Endothelial cell (in vitro differentiated cells): ENCODE data around the gene EPHB1. TPM values are rescaled to one million over a fixed set of nuclear protein-coding genes. Genes with fewer than 3 reads are reported as not detected.

Source experiments
- DNase-seq: peaks from one replicate; pipeline ENCODE4 v3.0.0; 2021; ENCODE audit warnings: low spot score
- H3K27ac Mint-ChIP-seq: one replicate; pipeline ENCODE4 v1.8.0; 2021; ENCODE audit warnings: mixed read lengths, inconsistent platforms; ENCODE audit not compliant: unreplicated experiment
- H3K27me3 Mint-ChIP-seq: one replicate; pipeline ENCODE4 v1.8.0; 2021; ENCODE audit warnings: mild to moderate bottlenecking, moderate library complexity, mixed read lengths, inconsistent platforms; ENCODE audit not compliant: unreplicated experiment
- H3K36me3 Mint-ChIP-seq: one replicate; pipeline ENCODE4 v1.8.0; 2021; ENCODE audit warnings: mild to moderate bottlenecking, low read depth, mixed read lengths, inconsistent platforms; ENCODE audit not compliant: unreplicated experiment
- H3K4me1 Mint-ChIP-seq: one replicate; pipeline ENCODE4 v1.8.0; 2021; ENCODE audit warnings: mild to moderate bottlenecking, mixed read lengths, inconsistent platforms; ENCODE audit not compliant: unreplicated experiment
- H3K4me3 Mint-ChIP-seq: one replicate; pipeline ENCODE4 v1.8.0; 2021; ENCODE audit warnings: mild to moderate bottlenecking, mixed read lengths, inconsistent platforms; ENCODE audit not compliant: unreplicated experiment
- H3K9me3 Mint-ChIP-seq: one replicate; pipeline ENCODE4 v1.8.0; 2021; ENCODE audit warnings: mixed read lengths, inconsistent platforms; ENCODE audit not compliant: unreplicated experiment
- total RNA-seq: library from RNA; stranded (reverse); fragmentation: NEBNext Ultra II Directional; extraction: Animal tissue kit (Norgen Biotek cat#: 25700); gene quantifications from one replicate; pipeline ENCODE4 v1.2.1, GENCODE V29; 2021; ENCODE audit not compliant: unreplicated experiment
- TF ChIP-seq, protein P1 (sequence below): fragments of 200-600 bp; sonication (generic); IDR thresholded peaks from one replicate; pipeline ENCODE4 v1.5.0; 2021; ENCODE audit warnings: antibody characterized with exemption; ENCODE audit not compliant: unreplicated experiment

The EPHB1 gene
- total RNA-seq, 1 donor from 2014 or later = 5.7 TPM

- Mint-ChIP-seq H3K27ac (no peak overlapping the region), H3K4me1 (no peaks in the 10 kb centered on the region), H3K9me3 (no peaks in the 10 kb centered on the region), H3K27me3 (peaks cover 1% of the 10 kb centered on the region), H3K36me3 (no peaks in the 10 kb centered on the region), H3K4me3 (no peak overlapping the region)
- TF ChIP-seq, protein P1, sequence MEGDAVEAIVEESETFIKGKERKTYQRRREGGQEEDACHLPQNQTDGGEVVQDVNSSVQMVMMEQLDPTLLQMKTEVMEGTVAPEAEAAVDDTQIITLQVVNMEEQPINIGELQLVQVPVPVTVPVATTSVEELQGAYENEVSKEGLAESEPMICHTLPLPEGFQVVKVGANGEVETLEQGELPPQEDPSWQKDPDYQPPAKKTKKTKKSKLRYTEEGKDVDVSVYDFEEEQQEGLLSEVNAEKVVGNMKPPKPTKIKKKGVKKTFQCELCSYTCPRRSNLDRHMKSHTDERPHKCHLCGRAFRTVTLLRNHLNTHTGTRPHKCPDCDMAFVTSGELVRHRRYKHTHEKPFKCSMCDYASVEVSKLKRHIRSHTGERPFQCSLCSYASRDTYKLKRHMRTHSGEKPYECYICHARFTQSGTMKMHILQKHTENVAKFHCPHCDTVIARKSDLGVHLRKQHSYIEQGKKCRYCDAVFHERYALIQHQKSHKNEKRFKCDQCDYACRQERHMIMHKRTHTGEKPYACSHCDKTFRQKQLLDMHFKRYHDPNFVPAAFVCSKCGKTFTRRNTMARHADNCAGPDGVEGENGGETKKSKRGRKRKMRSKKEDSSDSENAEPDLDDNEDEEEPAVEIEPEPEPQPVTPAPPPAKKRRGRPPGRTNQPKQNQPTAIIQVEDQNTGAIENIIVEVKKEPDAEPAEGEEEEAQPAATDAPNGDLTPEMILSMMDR = no peak
- no peak for DNase-seq
Measured at GRCh38 chr3:134898181-134898754, 103.2 kb downstream of the EPHB1 start.

DNA sequence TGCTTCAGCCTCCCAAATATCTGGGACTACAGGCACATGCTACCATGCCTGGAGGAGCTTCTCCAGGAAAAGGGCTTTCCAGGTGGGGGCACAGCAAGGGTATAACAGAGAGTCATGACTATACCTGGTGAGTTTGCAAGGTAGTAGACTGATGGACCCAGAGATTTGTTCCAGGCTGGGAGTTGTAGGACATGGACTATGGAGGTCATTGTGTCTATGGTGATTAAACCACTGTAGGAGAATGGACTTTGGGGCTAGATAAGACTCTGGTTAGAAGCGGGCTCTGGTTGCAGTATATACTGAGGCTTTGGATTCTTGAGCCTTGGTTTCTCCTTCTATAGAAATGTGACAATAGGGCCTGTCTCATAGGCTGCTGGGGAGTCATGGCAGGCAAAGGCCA, 104.7 kb downstream of the EPHB1 start:
- H3K9me3 Mint-ChIP-seq = no peaks in the 10 kb centered on the region
- TF ChIP-seq, protein P1 = no peak
- DNase-seq = no peak
- H3K27ac Mint-ChIP-seq = no peak overlapping the region
- no peak overlapping the region for H3K4me3 Mint-ChIP-seq
- H3K27me3 Mint-ChIP-seq = no peaks in the 10 kb centered on the region
- no peaks in the 10 kb centered on the region for H3K36me3 Mint-ChIP-seq
- no peaks in the 10 kb centered on the region for H3K4me1 Mint-ChIP-seq

DNA sequence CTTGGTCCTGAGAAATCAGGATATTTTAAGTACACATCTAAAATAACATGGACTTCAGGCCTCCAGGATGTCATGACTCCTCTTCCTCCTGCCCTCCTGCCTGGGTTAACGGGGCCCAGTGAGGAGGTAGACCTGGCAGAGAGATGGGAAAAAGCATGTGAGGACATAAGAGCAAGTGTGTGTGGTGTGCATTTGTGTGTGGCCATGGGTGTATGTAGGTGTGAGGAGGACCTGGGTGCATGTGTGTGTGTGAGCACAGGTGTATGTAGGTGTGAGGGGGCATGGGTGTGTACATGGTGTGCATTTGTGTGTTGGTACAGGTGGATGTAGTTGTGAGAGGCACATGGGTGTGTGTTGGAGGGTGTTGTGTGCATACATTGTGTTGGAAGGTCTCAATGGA, 105.4 kb downstream of the EPHB1 start:
- H3K4me3 Mint-ChIP-seq = no peak overlapping the region
- no peak for DNase-seq
- H3K9me3 Mint-ChIP-seq = no peaks in the 10 kb centered on the region
- no peaks in the 10 kb centered on the region for H3K36me3 Mint-ChIP-seq
- TF ChIP-seq, protein P1 = no peak
- H3K27ac Mint-ChIP-seq = no peak overlapping the region
- no peaks in the 10 kb centered on the region for H3K4me1 Mint-ChIP-seq
- H3K27me3 Mint-ChIP-seq = no peaks in the 10 kb centered on the region

DNA sequence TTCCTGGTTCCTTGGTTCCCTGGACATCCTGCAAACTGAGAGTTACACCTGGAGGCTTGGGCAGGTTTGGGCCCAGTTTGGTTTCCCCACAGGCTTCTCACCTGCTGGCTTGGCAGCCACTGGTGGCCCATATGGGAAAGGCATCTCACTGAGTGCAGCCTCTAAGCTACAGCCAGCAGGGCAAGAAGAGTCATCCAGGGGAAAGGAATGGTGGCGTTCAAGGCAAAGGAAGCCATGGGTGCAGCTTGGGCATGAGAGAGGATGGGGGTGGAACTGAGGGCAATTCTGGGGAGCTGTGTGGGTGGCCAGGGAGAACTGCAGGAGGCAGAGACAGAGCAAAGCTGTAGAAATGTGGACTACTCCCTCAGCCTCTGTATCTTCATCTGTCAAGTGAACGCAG, 106.4 kb downstream of the EPHB1 start:
- Mint-ChIP-seq H3K9me3 (no peaks in the 10 kb centered on the region), H3K4me3 (no peak overlapping the region), H3K27ac (no peak overlapping the region), H3K36me3 (no peaks in the 10 kb centered on the region), H3K4me1 (no peaks in the 10 kb centered on the region), H3K27me3 (no peaks in the 10 kb centered on the region)
- DNase-seq = no peak
- TF ChIP-seq, protein P1 = no peak

- H3K9me3 Mint-ChIP-seq = no peaks in the 10 kb centered on the region
- H3K4me1 Mint-ChIP-seq = no peaks in the 10 kb centered on the region
- no peaks in the 10 kb centered on the region for H3K36me3 Mint-ChIP-seq
- no peak overlapping the region for H3K27ac Mint-ChIP-seq
- H3K4me3 Mint-ChIP-seq = no peak overlapping the region
- H3K27me3 Mint-ChIP-seq = no peaks in the 10 kb centered on the region
- no peak for DNase-seq
- TF ChIP-seq, protein P1 = no peak
Measured at GRCh38 chr3:134903837-134904236, 108.8 kb downstream of the EPHB1 start.
